ENCODE data around the gene SPRR2F.

The SPRR2F gene

DNA sequence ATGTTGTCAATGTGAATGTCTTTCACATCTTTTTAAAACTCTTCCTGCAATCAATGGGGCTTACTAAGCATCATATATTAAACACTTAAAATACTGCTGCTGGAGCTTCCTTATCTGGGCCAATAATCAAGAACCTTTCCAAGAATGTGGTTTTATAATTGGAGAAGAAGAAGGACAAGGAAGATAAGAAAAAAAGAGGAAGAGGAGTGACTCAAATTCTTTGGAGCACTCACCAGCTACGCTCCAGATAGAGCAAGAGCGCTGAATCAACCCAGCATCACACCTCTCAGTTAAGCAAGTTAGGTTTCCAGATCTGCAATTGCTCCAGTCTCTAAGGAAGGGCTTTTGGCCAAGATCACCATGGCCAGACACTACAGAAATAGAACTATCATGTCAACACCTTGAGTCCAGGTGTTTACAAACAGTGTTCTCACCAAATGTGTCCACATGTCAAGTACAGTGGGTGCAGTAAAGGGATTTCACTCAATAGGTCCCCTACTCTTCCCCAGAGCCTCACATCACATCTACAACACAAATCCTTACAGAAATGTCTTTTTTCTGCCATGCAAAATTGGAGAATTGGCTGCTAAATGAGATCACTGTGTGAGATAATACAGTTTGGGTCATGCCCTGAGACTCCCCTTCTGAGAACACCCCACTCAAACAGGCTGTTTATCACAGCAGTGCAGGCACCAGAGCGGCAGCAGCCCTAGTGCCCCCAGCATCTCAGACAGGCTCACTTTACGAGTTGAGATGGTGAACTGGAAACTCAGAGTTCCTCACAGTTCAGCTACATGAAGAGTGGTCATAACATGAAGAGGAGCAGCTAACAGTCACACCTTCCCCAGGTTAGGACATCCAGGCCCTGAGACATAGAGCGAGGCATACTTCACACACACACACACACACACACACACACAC lies 40.2 kb downstream of the SPRR2F start:
- no peak for DNase-seq (ENCODE audit: low spot score)
- FAIRE-seq, result no peak

DNA sequence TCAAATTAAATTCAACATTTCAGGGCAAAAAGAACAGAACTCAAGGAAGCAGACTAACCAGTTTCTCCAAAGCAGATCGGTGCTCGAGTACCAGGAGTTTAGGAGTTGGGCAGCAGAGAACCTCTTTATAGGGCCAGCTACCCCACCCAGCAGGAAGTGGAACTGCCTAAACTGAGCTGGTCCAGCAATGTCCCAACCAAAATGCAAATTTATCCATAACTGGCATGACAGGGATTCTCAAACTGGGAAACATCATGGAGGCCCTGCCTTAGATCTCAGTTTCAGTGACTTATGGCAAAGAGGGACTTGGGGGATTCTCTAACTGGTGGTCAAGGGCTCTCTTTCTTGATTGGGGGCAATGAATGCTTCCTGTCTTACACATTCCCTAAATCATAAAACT lies 41.8 kb downstream of the SPRR2F start, which contains the start of gene SPRR2B:
Gene SPRR2B (minus strand): TSS at position 101 of the 400 bp plus-strand sequence. CDS start 772 bp downstream, outside the sequence.
- no peak for DNase-seq (ENCODE audit: low spot score)
- FAIRE-seq, result no peak

DNA sequence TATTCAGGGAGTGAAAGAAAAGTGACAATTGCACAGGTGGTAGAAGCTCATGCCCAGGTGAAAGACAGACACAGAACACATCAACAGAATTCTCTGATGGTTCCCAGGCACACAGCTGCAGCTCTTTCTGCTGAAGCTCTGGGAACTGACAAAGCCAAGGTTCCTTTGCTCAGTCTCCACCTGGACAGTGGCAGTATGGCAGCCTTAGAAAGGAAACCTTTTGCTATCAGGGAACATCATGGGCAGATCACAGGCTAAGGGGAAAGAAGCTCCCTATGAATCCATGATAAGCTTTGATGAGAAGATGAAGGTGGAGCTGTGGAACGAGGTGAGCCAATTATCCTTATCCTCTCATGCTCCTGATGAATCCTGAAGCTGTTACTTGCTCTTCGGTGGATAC lies 43.1 kb downstream of the SPRR2F start:
- DNase-seq (ENCODE audit: low spot score) (no peak), FAIRE-seq (no peak)
